ENCODE measurements around the gene DENND1C.
"Not testable (repeated sequence)": the region's sequence is repeated elsewhere in the genome, so short reads cannot be mapped to it uniquely, and the experiment has no call there.

Gene DENND1C

GRCh38 chr19:6451583-6452222 is 29.9 kb downstream of the DENND1C start:
- DNase-seq = no peak

- DNase-seq = no peak
Observed at GRCh38 chr19:6450166-6450565, 31.4 kb downstream of the DENND1C start.

- no peak for DNase-seq
Observed at GRCh38 chr19:6448045-6448444, 33.5 kb downstream of the DENND1C start.

- no peak for DNase-seq
Observed at GRCh38 chr19:6446452-6446851, 35.1 kb downstream of the DENND1C start.

- DNase-seq = no peak
Observed at GRCh38 chr19:6443986-6444385, 37.6 kb downstream of the DENND1C start.

- no peak for DNase-seq
Observed at GRCh38 chr19:6442087-6442688, 39.4 kb downstream of the DENND1C start.

DNA sequence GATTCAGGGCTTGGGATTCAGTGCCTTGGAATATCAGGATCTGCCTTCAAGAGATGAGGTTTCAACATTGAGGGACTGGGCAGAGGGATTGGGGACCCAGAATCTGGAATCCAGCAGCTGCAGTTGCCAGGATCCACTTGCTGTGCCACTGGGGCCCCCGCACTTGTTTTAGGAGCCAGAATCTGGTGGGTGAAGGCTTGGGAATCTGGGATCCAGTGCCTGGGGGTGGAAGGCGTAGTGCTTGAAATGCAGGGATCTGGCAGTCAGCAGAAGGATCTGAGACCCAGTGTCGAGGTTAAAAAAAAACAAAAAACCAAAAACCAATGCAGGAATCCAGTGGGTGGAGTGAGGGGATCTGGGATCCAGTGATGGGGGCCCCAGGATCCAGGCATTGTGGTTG is 40.7 kb downstream of the DENND1C start:
- DNase-seq = no peak

DNA sequence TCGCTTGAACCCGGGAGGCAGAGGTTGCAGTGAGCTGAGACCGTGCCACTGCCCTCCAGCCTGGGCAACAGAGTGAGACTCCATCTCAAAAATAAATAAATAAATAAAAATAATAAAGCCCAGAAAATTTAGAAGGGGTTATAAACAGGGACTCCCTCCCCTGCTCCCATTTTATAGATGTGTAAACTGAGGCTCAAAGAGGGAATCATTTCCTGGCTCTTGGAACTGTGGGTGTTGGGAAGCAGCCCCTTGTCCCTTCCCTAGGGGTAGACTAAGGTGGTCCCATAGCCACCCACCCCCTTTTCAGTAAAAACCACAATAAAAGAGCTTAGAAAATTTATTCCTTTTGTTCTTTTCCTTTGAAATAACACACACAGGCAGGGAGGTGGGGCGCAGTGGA is 41.8 kb downstream of the DENND1C start:
- DNase-seq = no peak

DNA sequence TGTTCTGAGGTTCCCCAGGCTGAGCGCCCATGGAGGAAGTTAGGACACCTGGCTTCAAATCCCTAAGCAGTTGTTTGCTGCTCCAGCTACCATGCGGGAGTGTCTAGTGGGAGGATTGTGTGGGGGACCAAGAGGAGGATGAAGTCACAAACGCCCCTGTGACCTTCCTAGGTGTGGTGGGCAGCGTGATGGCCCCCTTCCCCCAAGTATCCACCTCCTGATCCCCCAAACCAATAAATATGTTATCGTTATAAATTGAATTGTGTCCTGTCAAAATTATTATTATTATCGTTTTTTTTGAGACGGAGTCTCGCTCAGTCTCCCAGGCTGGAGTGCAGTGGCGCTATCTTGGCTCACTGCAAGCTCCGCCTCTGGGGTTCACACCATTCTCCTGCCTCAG is 47.9 kb downstream of the DENND1C start, which contains the start of gene SLC25A41:
Gene SLC25A41, minus strand, starts transcription at position 101 of the 400 bp plus-strand sequence. Its CDS starts 70 bp downstream, at position 31.
- DNase-seq = no peak

DNA sequence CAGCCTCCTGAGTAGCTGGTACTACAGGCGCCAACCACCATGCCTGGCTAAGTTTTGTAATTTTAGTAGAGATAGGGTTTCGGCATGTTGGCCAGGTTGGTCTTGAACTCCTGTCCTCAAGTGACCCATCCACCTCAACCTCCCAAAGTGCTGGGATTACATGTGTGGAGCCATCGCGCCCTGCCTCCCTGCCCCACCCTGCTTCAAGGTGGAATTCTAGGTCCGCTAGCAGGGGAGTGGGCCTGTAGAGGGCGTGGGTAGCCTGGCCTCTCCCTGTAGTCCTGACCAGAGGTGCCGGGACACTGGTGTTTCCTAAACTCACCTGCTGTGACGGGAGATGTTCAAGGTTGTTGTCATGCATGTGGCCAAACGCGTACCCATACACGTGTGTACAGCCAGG is 48.4 kb downstream of the DENND1C start:
- DNase-seq = no peak

DNA sequence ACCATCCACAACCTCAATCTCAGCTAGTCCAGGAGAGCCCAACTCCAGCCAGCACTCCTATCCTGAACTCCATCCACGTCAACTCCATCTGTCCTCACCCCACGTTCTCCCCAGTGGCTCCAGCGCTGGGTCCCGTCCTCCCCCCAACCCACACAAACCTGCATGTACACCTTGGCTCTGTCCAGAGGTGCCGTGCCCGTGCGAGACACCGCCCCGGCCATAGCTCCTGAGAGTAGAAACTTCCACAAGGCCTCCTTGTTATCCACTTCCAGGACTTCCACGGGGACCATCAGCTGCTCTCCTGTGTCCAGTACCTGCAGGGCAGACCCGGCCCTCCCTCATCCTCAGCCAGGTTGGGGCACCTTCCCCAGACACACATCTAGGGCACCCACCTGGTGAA is 49.7 kb downstream of the DENND1C start:
- DNase-seq = no peak

DNA sequence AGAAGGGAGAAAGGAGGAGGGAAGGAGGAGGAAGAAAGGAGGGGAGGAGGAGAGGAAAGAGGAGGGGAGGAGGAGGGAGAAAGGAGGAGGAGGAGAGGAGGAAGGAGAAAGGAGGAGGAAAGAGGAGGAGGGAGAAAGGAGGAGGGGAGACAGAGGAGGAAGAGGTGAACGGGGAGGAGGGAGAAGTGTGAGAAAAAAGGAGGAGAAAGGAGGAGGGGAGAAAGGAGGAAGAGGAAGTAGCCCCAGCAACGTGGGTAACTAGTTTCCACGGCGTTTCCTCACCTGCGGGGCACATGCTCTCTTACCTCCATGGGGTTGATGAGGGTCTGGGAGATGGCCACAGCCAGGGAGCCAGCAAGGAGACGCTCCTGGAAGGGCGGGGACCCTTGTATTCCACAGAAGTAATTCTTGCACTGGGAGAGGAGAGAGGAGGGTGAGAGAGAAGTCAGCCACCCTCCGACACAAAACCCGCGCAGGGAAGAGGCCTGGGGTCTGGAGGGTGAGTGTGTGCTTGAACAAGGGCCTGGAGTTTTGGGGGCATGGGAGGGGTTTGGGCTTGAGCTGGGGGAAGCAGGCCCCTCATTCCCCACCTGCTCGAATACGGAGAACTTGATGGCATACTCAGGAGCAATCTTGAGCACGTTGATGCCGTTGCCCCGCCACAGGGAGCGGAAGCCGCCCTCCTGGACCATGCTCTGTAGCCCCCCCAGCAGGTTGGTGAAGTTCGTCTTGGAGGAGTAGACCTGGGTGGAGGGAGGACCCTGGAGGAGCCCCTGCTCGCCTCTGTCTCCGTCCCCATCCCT is 52.0 kb downstream of the DENND1C start:
- no peak for DNase-seq

DNA sequence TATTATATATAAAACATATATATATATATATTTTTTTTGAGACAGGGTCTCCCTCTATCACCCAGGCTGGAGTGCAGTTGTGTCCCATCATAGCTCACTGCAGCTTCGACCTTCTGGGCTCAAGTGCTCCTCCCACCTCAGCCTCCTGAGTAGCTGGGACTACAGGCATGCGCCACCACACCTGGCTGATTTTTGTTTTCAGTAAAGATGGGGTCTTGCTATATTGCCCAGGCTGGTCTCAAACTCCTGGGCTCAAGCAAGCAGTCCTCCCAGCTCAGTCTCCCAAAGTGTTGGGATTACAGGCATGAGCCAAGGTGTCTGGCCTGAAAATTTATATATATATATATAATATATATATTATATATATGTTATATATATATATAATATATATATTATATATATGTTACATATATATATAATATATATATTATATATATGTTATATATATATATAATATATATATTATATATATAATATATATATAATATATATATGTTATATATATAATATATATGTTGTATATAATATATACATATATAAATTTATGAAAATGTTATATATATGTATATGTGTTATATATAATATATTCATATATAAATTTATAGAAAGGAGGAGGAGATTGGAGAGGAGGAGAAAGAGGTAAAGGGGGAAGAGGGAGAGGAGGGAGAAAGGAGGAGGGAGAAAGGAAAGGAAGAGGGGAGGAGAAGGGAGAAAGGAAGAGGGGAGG is 52.7 kb downstream of the DENND1C start:
- DNase-seq = not testable (repeated sequence)

GRCh38 chr19:6427131-6427530 is 54.5 kb downstream of the DENND1C start:
- DNase-seq = no peak

DNA sequence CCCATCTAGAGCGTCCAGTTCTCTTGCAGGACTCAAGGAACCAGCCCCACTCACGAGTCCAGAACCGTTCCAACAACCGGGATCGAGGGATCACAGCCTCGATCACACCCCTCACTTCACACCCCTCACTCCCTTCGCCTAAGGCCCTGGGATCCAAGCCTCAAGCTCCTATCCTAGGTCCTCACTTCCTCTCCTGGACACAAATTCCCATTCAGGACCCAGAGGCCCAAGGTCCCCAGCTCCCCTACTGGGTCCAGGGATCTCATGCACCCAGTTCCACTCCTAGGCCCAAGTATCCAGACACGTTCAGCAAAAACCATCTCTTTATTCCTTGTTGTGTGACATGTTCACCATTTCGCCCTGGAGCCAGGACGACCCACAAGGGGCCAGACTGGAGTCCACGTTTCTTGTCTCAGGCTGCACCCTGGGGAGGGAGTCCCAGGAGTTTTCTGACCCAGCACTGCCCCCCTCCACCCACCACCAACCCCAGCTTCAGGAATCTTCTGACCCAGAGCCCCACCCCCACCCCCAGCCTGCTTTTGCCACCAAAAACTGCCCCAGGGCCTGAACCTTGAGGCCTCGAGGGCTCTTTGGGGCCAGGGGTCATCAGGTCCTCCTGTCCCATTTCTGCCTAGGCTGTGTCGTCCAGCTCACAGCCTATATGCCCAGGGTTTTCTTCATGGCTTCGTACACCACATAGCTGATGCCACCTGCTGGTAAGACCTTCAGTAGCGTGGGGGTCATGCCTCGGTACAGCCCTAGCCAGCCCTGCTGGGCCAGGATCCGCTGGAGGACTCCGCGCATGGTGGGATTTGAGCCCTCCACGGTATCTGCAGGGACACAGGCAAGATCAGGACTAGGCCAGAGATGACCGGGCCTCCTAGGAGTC is 55.6 kb downstream of the DENND1C start:
- DNase-seq = no peak

DNA sequence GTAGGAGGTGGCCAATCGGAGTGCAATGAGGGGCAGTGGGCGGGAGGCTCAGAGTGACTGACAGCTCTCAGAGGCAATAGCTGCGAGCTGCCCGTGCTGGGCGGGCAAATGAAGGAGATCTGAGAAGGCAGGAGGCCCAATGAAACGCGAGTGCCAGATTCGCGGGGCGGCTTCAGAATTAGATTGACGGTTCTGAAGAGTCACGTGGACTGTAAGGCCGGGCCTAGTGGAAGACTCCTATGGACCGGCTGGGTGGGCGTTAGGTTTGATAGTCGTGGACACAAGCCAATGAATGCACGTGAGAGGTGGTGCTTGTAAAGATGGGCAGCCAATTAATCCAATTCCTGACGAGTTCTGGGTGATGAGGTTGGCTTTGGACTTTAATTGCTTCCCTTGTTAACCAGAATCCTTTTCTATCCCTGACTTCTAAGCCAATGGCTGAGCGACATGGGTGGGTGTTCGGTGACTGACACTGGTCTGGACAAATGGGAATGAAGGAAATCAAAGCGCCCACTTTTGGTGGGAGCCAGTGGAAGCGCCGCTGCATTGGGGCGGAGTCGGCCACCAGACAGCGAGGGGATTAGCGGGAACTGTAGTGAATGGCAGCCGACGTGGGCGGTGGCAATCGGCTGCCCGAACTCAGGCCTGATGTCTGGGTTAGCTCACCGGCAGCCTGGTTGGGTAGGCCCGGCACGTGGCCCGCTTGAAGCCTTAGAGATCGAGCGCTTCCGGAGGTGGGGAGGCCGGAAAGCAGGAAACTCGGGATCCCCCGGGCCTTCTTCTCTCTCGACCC is 56.5 kb downstream of the DENND1C start:
- DNase-seq = peak; percentile 100

- no peak for DNase-seq
Observed at GRCh38 chr19:6424195-6424938, 57.2 kb downstream of the DENND1C start, which contains the start of gene KHSRP. KHSRP (minus strand) TSS chr19:6424811; CDS start chr19:6424701, 110 bp downstream.

GRCh38 chr19:6423499-6424194 is 57.9 kb downstream of the DENND1C start:
- DNase-seq = no peak

GRCh38 chr19:6421075-6422014 is 60.2 kb downstream of the DENND1C start:
- DNase-seq = no peak
